Epidermal melanocyte (primary cell): ENCODE results near the gene PTPRG.

Experiments used
- DNase-seq: peaks from one replicate; pipeline ENCODE4 v3.0.0; 2011; ENCODE audit warnings: low spot score; ENCODE audit not compliant: insufficient read length

PTPRG gene

DNA sequence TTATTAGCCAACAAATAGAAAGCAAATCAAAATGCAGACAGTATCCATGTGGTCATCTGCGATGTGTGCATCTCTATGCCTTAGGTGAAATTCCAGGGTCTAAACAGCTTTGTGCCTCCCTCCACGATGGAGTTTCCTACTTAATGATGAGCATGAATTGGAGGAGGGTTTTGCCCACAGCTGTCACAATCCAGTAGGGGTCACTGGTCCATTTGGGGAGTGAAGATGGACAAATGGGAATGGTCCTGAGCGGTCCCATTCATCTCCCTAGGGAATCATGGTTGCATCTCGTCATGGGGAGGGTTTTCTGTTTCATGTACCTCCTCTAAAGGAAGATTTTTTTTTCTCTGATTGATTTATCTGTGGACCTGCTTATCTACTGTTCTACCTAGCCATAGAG lies 358.0 kb downstream of the PTPRG start:
- no peak for DNase-seq

DNA sequence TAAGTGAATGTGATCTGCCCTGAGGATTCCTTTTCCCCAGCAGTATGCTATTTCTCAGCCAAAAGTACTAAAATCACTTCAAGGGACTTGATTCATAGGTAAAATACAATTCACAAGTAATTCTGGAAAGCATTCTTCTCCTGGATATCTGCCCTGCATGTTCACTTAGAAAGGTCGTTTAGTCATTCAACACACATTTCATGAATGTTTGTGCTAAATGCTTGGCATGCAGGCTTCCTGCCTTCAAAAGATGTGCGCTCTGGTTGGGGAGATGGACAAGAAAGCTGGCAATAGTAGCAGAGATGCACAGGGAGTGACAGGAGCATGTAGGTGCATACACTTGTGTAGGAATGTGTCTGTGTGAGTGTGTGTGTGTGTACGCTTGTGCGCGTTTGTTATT lies 360.7 kb downstream of the PTPRG start:
- no peak for DNase-seq

DNA sequence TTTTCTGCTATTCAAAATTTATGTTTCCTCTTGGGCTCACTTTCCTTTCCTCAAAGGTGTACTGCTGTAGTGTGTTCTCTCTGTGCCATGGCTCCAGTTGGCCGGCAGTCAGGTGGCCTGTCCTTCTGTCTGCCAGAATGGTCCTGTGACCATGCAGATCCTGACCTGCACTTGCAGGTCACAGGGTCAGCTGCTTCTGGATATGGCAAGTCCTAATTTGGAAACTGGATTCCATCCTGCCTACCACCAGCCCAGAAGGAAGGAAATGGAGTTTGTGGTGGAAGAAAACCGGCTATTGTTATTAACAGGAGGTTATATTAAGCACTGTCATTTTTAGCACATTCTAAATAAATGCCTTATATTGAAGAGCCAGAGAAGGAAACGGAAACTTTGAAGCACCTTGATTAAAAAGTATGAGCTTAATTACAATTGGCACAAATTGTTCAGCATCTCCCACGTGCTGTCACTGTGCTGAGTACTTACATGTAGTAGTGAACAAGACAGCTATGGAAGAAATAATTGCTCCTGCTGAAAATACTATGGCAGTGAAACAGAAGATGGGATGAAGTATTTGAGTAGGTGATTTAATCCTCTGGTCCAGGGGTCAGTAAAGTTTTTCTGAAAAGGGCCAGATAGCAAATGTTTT lies 362.8 kb downstream of the PTPRG start:
- no peak for DNase-seq

DNA sequence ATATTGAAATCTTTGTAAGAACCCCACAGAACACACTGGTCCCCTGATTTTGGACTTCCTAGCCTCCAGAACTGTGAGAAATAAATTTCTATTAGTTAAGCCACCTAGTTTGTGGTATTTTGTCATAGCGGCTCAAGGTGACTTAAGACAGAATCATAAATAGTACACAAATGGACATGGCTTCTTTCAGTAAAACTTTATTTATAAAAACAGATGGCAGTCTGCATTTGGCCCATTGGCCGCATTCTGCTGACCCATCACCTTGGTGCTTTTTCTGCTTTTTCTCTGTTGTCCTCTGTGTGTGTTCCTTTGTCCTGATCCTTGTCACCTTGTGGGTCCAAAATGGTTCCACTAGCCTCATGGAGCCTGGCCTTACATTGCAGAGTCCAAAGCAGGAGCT lies 363.6 kb downstream of the PTPRG start:
- DNase-seq: no peak

DNA sequence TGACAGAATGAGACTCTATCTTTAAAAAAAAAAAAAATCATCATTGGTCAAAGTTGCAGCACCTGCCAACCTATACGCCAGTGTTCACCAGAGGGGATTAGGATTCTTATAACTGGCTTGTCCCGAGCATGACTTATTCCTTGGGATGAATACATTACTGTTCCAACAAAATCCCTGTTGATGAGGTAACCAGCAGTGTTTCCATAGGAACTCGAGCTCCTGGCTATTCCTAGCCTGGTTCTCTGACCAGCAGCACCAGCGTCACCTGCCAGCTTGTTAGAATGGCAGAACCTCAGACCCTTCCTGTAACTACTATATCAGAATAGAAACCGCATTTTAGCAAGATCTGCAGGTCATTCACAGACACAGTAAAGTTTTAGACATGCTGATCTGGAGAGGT lies 364.4 kb downstream of the PTPRG start:
- no peak for DNase-seq

- no peak for DNase-seq
Measured at GRCh38 chr3:61926923-61927322, 365.6 kb downstream of the PTPRG start.

GRCh38 chr3:61927332-61927731 lies 366.0 kb downstream of the PTPRG start:
- peak; percentile 32 for DNase-seq

DNA sequence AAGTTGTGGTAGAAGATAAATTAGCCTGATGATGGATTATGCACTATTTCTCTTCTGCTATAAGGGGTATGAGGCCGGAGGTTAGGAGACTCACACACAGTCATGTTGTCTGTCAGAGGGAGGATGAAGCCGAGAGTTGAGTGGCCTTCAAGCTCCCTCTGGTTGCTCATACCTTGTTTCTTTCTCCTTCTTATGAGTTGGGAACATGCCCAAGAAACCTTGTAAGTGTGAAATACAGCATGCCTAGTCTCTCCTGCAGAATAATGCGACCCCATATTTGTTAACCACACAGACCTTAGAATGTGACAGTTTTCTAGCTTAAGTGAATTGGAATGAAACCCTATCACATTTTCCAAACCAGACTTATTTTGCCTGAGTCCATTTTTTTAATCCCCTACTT lies 366.7 kb downstream of the PTPRG start:
- no peak for DNase-seq

- no peak for DNase-seq
Measured at GRCh38 chr3:61928776-61929314, 367.5 kb downstream of the PTPRG start.

DNA sequence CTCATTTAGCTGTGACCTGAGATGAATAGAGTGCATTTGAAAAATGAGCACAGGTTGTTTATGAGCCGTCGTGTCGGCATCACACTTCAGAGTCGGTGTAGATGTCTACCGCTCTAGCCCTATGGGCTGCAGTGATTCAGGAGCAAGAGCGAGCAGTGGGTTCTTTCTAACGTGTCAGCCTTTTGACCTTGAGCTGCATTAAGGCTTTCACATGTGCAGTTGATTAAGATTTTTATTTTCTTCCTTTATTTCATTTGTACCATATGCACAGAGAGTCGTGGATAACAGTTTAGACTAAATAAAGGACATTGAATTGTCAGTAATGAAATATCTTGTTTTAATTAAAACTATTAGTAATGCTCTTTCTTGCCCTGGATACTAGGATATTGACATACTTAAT lies 368.2 kb downstream of the PTPRG start:
- no peak for DNase-seq

- no peak for DNase-seq
Measured at GRCh38 chr3:61932499-61932898, 371.1 kb downstream of the PTPRG start.

DNA sequence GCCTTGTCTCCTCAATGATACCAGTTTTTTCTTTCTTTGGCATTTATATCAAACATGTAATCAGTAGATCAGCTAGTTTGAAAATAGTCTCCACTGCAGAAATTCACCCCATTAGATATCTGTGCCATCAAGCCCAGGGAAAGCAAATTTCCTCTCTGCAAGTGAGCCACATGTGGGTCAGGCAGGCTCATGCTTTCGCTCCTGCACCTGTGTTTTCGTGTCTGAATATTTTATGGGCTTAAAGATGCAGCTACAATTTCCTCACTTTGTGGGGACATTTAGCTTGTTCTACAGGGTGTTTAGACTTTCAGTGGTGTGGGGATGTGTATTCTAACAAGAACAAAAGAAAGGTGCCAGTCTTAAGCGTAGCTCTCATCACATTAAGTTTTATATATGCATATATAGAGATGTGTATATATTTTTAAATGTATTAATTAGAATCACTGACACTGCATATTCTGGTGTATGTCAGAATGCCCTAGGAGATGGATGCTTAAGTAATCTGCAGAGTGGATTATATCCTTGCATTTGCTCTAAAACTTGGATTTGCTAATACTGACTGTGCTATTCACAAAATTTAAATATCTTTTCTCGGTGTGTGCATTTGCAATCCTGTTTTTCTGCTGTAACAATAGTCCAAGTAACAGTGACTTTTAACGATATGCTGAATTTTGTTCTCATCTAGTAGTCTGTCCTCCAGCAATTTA lies 372.6 kb downstream of the PTPRG start:
- DNase-seq: no peak

DNA sequence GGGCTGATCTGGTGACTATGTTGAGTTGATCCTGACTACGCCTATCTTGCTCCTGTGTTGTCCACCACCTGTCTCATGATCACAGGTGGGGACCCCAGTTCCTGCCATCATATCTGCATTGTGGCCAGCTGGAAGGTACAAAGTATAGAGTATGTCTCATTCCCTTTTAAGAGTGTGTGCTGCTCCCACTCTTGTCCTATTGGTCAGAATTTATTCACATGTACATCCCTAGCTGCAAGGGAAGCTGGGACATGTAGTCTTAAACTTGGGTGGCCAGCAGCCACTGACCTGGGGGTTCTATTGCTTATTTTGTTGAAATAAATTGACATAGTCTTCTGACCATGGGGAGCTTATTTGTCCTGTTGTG lies 373.1 kb downstream of the PTPRG start:
- DNase-seq: no peak

GRCh38 chr3:61935814-61936213 lies 374.4 kb downstream of the PTPRG start:
- DNase-seq: no peak

GRCh38 chr3:61936344-61936937 lies 375.1 kb downstream of the PTPRG start:
- no peak for DNase-seq

- no peak for DNase-seq
Measured at GRCh38 chr3:61937477-61937876, 376.1 kb downstream of the PTPRG start.

DNA sequence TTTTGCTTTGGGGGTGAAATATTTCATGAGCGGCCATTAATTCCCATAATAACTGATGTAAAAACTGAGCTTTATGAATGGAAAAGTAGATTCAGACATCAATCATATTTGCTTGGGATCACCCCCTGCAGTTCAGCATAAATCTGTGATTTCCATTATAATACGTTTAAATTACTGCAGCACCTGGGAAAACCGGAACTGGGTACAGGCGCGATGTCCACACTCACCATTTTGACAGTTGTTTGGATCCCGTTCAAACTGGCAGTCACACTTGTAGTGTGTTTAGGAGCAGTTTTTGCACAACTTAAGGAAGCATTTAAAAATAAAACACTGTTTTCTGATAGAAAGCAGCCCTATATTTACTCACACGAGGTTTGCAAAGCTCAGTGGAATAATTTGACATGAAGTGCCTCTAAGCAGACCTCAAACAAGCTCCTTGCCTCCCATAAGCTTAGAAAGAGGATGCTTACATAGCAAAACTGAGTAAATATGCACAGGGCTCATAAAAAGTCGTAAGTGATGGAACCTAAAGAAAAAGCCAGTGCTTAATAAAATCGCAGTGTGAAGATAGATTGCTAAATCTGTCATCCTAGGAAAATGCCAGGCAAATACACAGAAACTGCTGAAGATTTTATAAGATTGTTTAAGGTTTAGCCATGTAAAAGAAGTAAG lies 377.6 kb downstream of the PTPRG start:
- DNase-seq: no peak

DNA sequence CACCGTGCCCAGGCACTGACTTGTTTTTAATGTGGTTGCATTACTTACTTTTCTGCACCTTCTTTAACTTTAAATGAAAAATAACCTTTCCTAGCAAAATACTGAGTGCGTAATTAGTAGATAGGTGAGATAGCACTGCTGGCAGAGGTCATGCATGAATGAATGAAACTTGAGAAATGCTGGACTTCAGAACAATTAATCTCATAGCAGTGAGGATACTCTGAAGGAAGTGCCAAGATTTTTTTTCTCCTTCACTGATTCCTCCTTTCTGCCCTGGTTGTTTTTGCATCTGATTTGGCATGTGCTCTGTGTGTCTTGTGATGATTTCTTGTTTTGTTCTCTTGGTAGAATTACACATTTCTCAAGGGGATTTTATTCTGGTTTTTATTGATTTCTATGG lies 378.9 kb downstream of the PTPRG start:
- no peak for DNase-seq

DNA sequence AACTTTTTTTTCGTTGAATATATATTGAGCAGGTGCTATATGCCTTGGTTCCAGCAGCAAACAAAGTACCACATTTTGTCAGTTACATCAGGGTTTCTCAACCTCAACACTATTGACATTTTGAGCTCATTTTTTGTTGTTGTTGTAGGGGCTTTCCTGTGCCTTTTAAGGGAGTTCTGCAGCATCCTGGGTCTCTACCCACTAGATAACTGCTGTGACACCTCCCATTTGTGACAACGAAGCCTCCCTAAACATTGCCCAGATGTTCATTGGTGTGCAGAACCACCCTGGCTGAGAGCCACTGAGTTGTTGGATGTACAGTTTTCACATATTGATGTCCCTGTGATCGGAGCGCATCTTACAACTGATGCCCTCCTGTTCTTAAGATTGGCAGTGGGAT lies 382.6 kb downstream of the PTPRG start:
- DNase-seq: no peak

DNA sequence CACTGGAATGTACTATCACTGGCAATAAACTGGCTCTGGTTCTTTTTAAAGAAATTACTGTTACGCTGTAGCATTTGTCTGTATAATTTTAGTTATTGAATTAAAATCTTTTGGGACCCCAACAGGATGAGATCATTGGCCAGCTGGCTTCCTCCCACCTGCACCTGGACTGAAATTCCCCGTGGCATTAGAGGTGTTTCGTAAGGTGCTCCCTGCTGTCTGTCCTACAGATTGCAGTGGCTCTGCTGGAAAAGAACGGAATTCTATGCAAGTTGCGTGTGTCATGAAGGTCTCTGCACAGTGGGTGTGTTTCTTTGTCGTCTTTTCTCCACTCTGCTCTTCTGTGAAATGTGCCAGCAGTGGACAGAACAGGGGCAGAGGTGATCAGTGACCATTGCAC lies 383.4 kb downstream of the PTPRG start:
- DNase-seq: no peak

GRCh38 chr3:61945657-61946056 lies 384.3 kb downstream of the PTPRG start:
- no peak for DNase-seq
